SK-N-SH (cell line): ENCODE data around the gene PRXL2B. TPM values are rescaled to one million over a fixed set of nuclear protein-coding genes. Genes with fewer than 3 reads are reported as not detected.
"Not testable (repeated sequence)": the region's sequence is repeated elsewhere in the genome, so short reads cannot be mapped to it uniquely, and the experiment has no call there.

ENCODE experiments used
- CTCF ChIA-PET: fragments of 300-600, 350-600 bp; formaldehyde crosslinking; extraction: SDS; loops from one replicate; lab custom pipeline; 2021; lab: Yijun Ruan, JAX
- POLR2A ChIA-PET: fragments of 350-600 bp; sonication (Branson Sonifier 250); formaldehyde crosslinking; extraction: SDS; loops from one replicate; lab custom pipeline; 2020; ENCODE audit warnings: antibody characterized with exemption, inconsistent platforms; lab: Yijun Ruan, JAX
- DNase-seq: peaks from one replicate; pipeline ENCODE4 v3.0.0; 2012
- H2AFZ ChIP-seq: fragments of 200-600 bp; sonication (generic); 2 replicates; pipeline ENCODE4 v1.8.1; 2016; ENCODE audit warnings: antibody characterized with exemption, mild to moderate bottlenecking, low read depth
- H3F3A ChIP-seq: fragments of 200-600 bp; sonication (generic); replicated peaks from 2 replicates; pipeline ENCODE3; 2016; ENCODE audit warnings: antibody characterized with exemption, mild to moderate bottlenecking; ENCODE audit not compliant: insufficient read depth
- H3K27ac ChIP-seq, 2 experiments: fragments of 200-500 bp in 1 of 2; fragments of 200-600 bp in 1 of 2; sonication (Bioruptor generic) in 1 of 2; sonication (generic), shearing (Covaris generic) in 1 of 2; 2 replicates each; pipeline versions ENCODE4 v1.5.1 to v1.6.1; 2014 to 2016; ENCODE audit warnings: low read depth in 2 of 2, inconsistent platforms in 1 of 2, low read length in 1 of 2, mild to moderate bottlenecking in 1 of 2, mixed read lengths in 1 of 2
- H3K27me3 ChIP-seq: fragments of 200-600 bp; sonication (generic), shearing (Covaris generic); 2 replicates; pipeline ENCODE4 v1.6.1; 2016; ENCODE audit warnings: mixed run types; ENCODE audit not compliant: insufficient read depth
- H3K36me3 ChIP-seq, 2 experiments: fragments of 200-500 bp in 1 of 2; fragments of 200-600 bp in 1 of 2; sonication (Bioruptor generic) in 1 of 2; sonication (generic) in 1 of 2; replicated peaks in 1 of 2; 2 replicates each; pipeline versions ENCODE3 to v1.5.1; 2014 to 2016; ENCODE audit warnings: low read length in 1 of 2, mild to moderate bottlenecking in 1 of 2; ENCODE audit not compliant: insufficient read depth in 2 of 2, control insufficient read depth in 1 of 2
- H3K4me1 ChIP-seq, 2 experiments: fragments of 200-500 bp in 1 of 2; fragments of 200-600 bp in 1 of 2; sonication (Bioruptor generic) in 1 of 2; sonication (generic), shearing (Covaris generic) in 1 of 2; 2 replicates each; pipeline versions ENCODE4 v1.5.1 to v1.6.1; 2014 to 2016; ENCODE audit warnings: low read depth in 1 of 2, low read length in 1 of 2, mixed run types in 1 of 2; ENCODE audit not compliant: insufficient read depth in 2 of 2, control insufficient read depth in 1 of 2
- H3K4me2 ChIP-seq: fragments of 200-600 bp; sonication (generic), shearing (Covaris generic); 2 replicates; pipeline ENCODE4 v1.6.1; 2017; ENCODE audit warnings: mixed run types
- H3K4me3 ChIP-seq, 2 experiments: fragments of 200-500 bp in 1 of 2; fragments of 200-600 bp in 1 of 2; sonication (Bioruptor generic) in 1 of 2; sonication (generic), shearing (Covaris generic) in 1 of 2; 2 replicates each; pipeline versions ENCODE4 v1.5.1 to v1.8.1; 2014 to 2016; ENCODE audit warnings: low read depth in 2 of 2, inconsistent platforms in 1 of 2, low read length in 1 of 2, mild to moderate bottlenecking in 1 of 2, mixed read lengths in 1 of 2, moderate library complexity in 1 of 2
- H3K79me2 ChIP-seq: fragments of 200-600 bp; sonication (generic); 2 replicates; pipeline ENCODE4 v1.8.1; 2017; ENCODE audit warnings: mild to moderate bottlenecking; ENCODE audit not compliant: insufficient read depth
- H3K9ac ChIP-seq: fragments of 200-600 bp; sonication (generic); 2 replicates; pipeline ENCODE4 v1.6.1; 2017; ENCODE audit warnings: mixed run types
- H3K9me2 ChIP-seq: fragments of 200-600 bp; sonication (generic); 2 replicates; pipeline ENCODE4 v1.6.1; 2017; ENCODE audit warnings: mixed run types
- H3K9me3 ChIP-seq: fragments of 200-600 bp; sonication (generic); 2 replicates; pipeline ENCODE4 v1.6.1; 2017; ENCODE audit warnings: mixed run types, mild to moderate bottlenecking, moderate library complexity
- H4K20me1 ChIP-seq: fragments of 200-600 bp; sonication (generic); 2 replicates; pipeline ENCODE4 v1.6.1; 2017; ENCODE audit warnings: mild to moderate bottlenecking, mixed run types; ENCODE audit not compliant: insufficient read depth
- FOSL2 ChIP-seq: IDR thresholded peaks from 2 replicates; pipeline ENCODE4 v1.4.0; 2012; ENCODE audit warnings: low read depth, mild to moderate bottlenecking, moderate library complexity, borderline replicate concordance
- GABPA ChIP-seq: IDR thresholded peaks from 2 replicates; pipeline ENCODE4 v1.4.0; 2012; ENCODE audit warnings: low read depth, mild to moderate bottlenecking
- JUND ChIP-seq: IDR thresholded peaks from 2 replicates; pipeline ENCODE4 v1.4.0; 2012
- MAX ChIP-seq: IDR thresholded peaks from 2 replicates; pipeline ENCODE4 v1.4.0; 2012; ENCODE audit warnings: low read depth
- RFX5 ChIP-seq: IDR thresholded peaks from 2 replicates; pipeline ENCODE4 v1.6.1; 2012; ENCODE audit warnings: mild to moderate bottlenecking, improper control_type of control experiment, low read length
- RXRA ChIP-seq: IDR thresholded peaks from 2 replicates; pipeline ENCODE4 v1.4.0; 2012; ENCODE audit warnings: low read depth, mild to moderate bottlenecking, borderline replicate concordance
- SIN3A ChIP-seq: IDR thresholded peaks from 2 replicates; pipeline ENCODE4 v1.6.1; 2012; ENCODE audit warnings: low read depth, mild to moderate bottlenecking, low read length, moderate library complexity, borderline replicate concordance
- TEAD4 ChIP-seq: IDR thresholded peaks from 2 replicates; pipeline ENCODE4 v1.4.0; 2012; ENCODE audit warnings: mild to moderate bottlenecking, borderline replicate concordance; ENCODE audit not compliant: insufficient read depth
- YY1 ChIP-seq: IDR thresholded peaks from 2 replicates; pipeline ENCODE4 v1.4.0; 2012; ENCODE audit warnings: low read depth, mild to moderate bottlenecking
- ZBTB33 ChIP-seq: IDR thresholded peaks from 2 replicates; pipeline ENCODE4 v1.4.0; 2012; ENCODE audit warnings: low read depth, borderline replicate concordance
- WGBS: methylation state at CpG from one replicate; pipeline ENCODE4 v1.1.6; 2017; ENCODE audit warnings: low lambda C conversion rate; 5-methylcytosine and 5-hydroxymethylcytosine counted together
- polyA plus RNA-seq, 3 experiments: library from polyadenylated mRNA; depleted of rRNA; stranded (reverse); fragments of >200 nt; gene quantifications; 2 replicates each; pipeline ENCODE4 v1.2.3, GENCODE V29; 2012
- TF ChIP-seq, protein P1 (sequence below): fragments of 200-600 bp; sonication (generic); IDR thresholded peaks from 2 replicates; pipeline ENCODE4 v1.6.1; 2017; ENCODE audit warnings: antibody characterized with exemption, mild to moderate bottlenecking, moderate library complexity
- TF ChIP-seq, protein P2 (sequence below): IDR thresholded peaks from 2 replicates; pipeline ENCODE4 v1.4.0; 2012; ENCODE audit warnings: low read depth, borderline replicate concordance

PRXL2B gene
- polyA plus RNA-seq, 1 of the 3 experiments (the other 2 are of a cell fraction): 33.7 TPM

GRCh38 chr1:2551544-2551943, 35.0 kb upstream of the PRXL2B start:
- CTCF ChIA-PET: interaction anchor here (1.0 to 1.3 kb wide), 2 partner anchors 91 to 137 kb away, joined by 4 to 5 read pairs; no protein-coding TSS in a partner anchor
- POLR2A ChIA-PET, H3K4me2 ChIP-seq, DNase-seq, H3K79me2 ChIP-seq, H2AFZ ChIP-seq, H3K9me3 ChIP-seq, H3K27ac ChIP-seq, H3K4me3 ChIP-seq, H3K36me3 ChIP-seq, H4K20me1 ChIP-seq, H3K9me2 ChIP-seq, H3F3A ChIP-seq, H3K9ac ChIP-seq, H3K27me3 ChIP-seq: not testable (repeated sequence)
- WGBS: 70% methylated on average over 5 of the region's 9 CpGs
- peaks cover 0 to 15% of the 10 kb centered on the region in 2 experiments; a peak in 1 of 4 replicates for H3K4me1 ChIP-seq

- Histone ChIP-seq H3K9me3 (no peaks in the 10 kb centered on the region), H3K4me2 (no peak overlapping the region), H3K4me1 (peaks cover 0 to 12% of the 10 kb centered on the region in 2 experiments; a peak in 1 of 4 replicates), H3K79me2 (no peaks in the 10 kb centered on the region), H3K27me3 (no peaks in the 10 kb centered on the region), H3K4me3 (no peak overlapping the region), H3K9ac (no peak overlapping the region), H3K9me2 (no peaks in the 10 kb centered on the region), H3K36me3 (no peaks in the 10 kb centered on the region), H3F3A (no peaks in the 10 kb centered on the region), H3K27ac (no peak overlapping the region), H2AFZ (no peak overlapping the region), H4K20me1 (no peaks in the 10 kb centered on the region)
- TF ChIP-seq, protein P1, sequence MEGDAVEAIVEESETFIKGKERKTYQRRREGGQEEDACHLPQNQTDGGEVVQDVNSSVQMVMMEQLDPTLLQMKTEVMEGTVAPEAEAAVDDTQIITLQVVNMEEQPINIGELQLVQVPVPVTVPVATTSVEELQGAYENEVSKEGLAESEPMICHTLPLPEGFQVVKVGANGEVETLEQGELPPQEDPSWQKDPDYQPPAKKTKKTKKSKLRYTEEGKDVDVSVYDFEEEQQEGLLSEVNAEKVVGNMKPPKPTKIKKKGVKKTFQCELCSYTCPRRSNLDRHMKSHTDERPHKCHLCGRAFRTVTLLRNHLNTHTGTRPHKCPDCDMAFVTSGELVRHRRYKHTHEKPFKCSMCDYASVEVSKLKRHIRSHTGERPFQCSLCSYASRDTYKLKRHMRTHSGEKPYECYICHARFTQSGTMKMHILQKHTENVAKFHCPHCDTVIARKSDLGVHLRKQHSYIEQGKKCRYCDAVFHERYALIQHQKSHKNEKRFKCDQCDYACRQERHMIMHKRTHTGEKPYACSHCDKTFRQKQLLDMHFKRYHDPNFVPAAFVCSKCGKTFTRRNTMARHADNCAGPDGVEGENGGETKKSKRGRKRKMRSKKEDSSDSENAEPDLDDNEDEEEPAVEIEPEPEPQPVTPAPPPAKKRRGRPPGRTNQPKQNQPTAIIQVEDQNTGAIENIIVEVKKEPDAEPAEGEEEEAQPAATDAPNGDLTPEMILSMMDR: no peak
- TF ChIP-seq RXRA (no peak), JUND (no peak), ZBTB33 (no peak), TEAD4 (no peak), MAX (no peak), FOSL2 (no peak), YY1 (no peak), GABPA (no peak), SIN3A (no peak), RFX5 (no peak)
- TF ChIP-seq, protein P2, sequence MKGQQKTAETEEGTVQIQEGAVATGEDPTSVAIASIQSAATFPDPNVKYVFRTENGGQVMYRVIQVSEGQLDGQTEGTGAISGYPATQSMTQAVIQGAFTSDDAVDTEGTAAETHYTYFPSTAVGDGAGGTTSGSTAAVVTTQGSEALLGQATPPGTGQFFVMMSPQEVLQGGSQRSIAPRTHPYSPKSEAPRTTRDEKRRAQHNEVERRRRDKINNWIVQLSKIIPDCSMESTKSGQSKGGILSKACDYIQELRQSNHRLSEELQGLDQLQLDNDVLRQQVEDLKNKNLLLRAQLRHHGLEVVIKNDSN: no peak
- ChIA-PET CTCF (interaction anchor here (1.0 to 1.3 kb wide), 2 partner anchors 92 to 138 kb away, joined by 4 to 5 read pairs; no protein-coding TSS in a partner anchor), POLR2A (no interaction called here)
- DNase-seq: no peak
- WGBS: 85% methylated on average over 26 of the region's 26 CpGs
Measured at GRCh38 chr1:2552189-2552588, 34.4 kb upstream of the PRXL2B start.

- H3K79me2 ChIP-seq, POLR2A ChIA-PET: not testable (repeated sequence)
Measured at GRCh38 chr1:2553076-2553475, 33.5 kb upstream of the PRXL2B start.

More at GRCh38 chr1:2553076-2553475, 33.5 kb upstream of the PRXL2B start:
- H2AFZ ChIP-seq, H3K4me3 ChIP-seq, H3K27ac ChIP-seq, H3K4me2 ChIP-seq, H3K9me3 ChIP-seq, H4K20me1 ChIP-seq, H3K9me2 ChIP-seq, H3K36me3 ChIP-seq, H3K9ac ChIP-seq, CTCF ChIA-PET, H3F3A ChIP-seq, H3K27me3 ChIP-seq, H3K4me1 ChIP-seq, DNase-seq: not testable (repeated sequence)
- 34% methylated on average over 7 of the region's 9 CpGs for WGBS
